Nephron (organoid): ENCODE data around the gene LPCAT1.

Source experiments
- H3K27ac Mint-ChIP-seq, 3 experiments: 2 replicates each; pipeline ENCODE4 v1.8.0; 2020; ENCODE audit warnings: mixed read lengths in 3 of 3, mild to moderate bottlenecking in 2 of 3, moderate library complexity in 1 of 3
- H3K27me3 Mint-ChIP-seq: 2 replicates; pipeline ENCODE4 v1.8.0; 2021; ENCODE audit warnings: low read depth, mild to moderate bottlenecking, moderate library complexity, mixed read lengths
- H3K36me3 Mint-ChIP-seq: 2 replicates; pipeline ENCODE4 v1.8.0; 2020; ENCODE audit warnings: low read depth, mixed read lengths
- H3K4me1 Mint-ChIP-seq: 2 replicates; pipeline ENCODE4 v1.8.0; 2020; ENCODE audit warnings: mixed read lengths
- H3K4me3 Mint-ChIP-seq, 3 experiments: 2 replicates each; pipeline ENCODE4 v1.8.0; 2020; ENCODE audit warnings: mild to moderate bottlenecking in 3 of 3, mixed read lengths in 3 of 3, moderate library complexity in 2 of 3
- H3K9me3 Mint-ChIP-seq: 2 replicates; pipeline ENCODE4 v1.8.0; 2020; ENCODE audit warnings: mixed read lengths
- CTCF ChIP-seq, 3 experiments: fragments of 200-600 bp; sonication (generic); IDR thresholded peaks; one replicate each; pipeline ENCODE4 v1.5.0; 2021; ENCODE audit warnings: antibody characterized with exemption in 3 of 3; ENCODE audit not compliant: unreplicated experiment in 3 of 3

The LPCAT1 gene

GRCh38 chr5:1431896-1432295 lies 91.9 kb downstream of the LPCAT1 start:
- H3K4me1 Mint-ChIP-seq = no peaks in the 10 kb centered on the region
- peaks cover 20% of the 10 kb centered on the region for H3K27me3 Mint-ChIP-seq
- peaks cover 9% of the 10 kb centered on the region for H3K36me3 Mint-ChIP-seq
- no peak for TF ChIP-seq CTCF (IDR thresholded peaks at IDR 0.05; ENCODE audit: unreplicated experiment in 3 of 3)
- no peak overlapping the region for H3K27ac Mint-ChIP-seq
- H3K4me3 Mint-ChIP-seq = no peak overlapping the region
- peaks cover 35% of the 10 kb centered on the region for H3K9me3 Mint-ChIP-seq

- H3K4me1 Mint-ChIP-seq = no peaks in the 10 kb centered on the region
- peaks cover 13% of the 10 kb centered on the region for H3K36me3 Mint-ChIP-seq
These were observed 92.5 kb downstream of the LPCAT1 start for GRCh38 chr5:1431021-1431811.

GRCh38 chr5:1430121-1430795 lies 93.5 kb downstream of the LPCAT1 start:
- TF ChIP-seq CTCF (IDR thresholded peaks at IDR 0.05; ENCODE audit: unreplicated experiment in 3 of 3) = no peak
- no peaks in the 10 kb centered on the region for H3K4me1 Mint-ChIP-seq
- peaks cover 45% of the 10 kb centered on the region for H3K9me3 Mint-ChIP-seq
- H3K36me3 Mint-ChIP-seq = peaks cover 13% of the 10 kb centered on the region
- no peak overlapping the region for H3K4me3 Mint-ChIP-seq
- H3K27ac Mint-ChIP-seq = no peak overlapping the region
- peaks cover 20% of the 10 kb centered on the region for H3K27me3 Mint-ChIP-seq

More at GRCh38 chr5:1431021-1431811, 92.5 kb downstream of the LPCAT1 start:
- Mint-ChIP-seq H3K4me3 (no peak overlapping the region), H3K9me3 (peaks cover 42% of the 10 kb centered on the region), H3K27ac (no peak overlapping the region), H3K27me3 (peaks cover 22% of the 10 kb centered on the region)
- no peak for TF ChIP-seq CTCF (IDR thresholded peaks at IDR 0.05; ENCODE audit: unreplicated experiment in 3 of 3)

GRCh38 chr5:1429496-1429895 lies 94.3 kb downstream of the LPCAT1 start:
- no peak for TF ChIP-seq CTCF (IDR thresholded peaks at IDR 0.05; ENCODE audit: unreplicated experiment in 3 of 3)
- H3K27me3 Mint-ChIP-seq = peaks cover 22% of the 10 kb centered on the region
- H3K9me3 Mint-ChIP-seq = peaks cover 48% of the 10 kb centered on the region
- H3K27ac Mint-ChIP-seq = no peak overlapping the region
- H3K4me1 Mint-ChIP-seq = no peaks in the 10 kb centered on the region
- H3K4me3 Mint-ChIP-seq = no peak overlapping the region
- peaks cover 13% of the 10 kb centered on the region for H3K36me3 Mint-ChIP-seq

DNA sequence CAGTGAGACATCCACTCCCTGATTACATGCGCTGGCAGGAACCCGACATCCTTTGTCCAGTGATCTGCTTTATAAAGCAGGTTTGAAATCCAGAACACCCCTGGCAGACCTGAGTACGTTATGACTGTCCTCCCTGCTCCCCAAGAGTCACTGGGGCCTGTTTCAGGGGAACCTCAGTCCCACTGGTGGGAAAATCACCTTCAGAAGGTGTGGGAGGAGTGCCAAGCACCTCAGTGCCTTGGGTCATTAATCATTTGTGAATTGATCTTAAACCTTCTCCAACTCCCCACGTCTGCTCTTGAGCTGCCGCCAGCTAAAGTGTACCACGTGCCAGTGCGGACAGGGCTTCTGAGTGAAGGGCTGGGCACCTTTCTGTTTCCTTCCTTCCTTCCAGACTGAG lies 94.7 kb downstream of the LPCAT1 start:
- no peak overlapping the region for H3K4me3 Mint-ChIP-seq
- no peaks in the 10 kb centered on the region for H3K4me1 Mint-ChIP-seq
- TF ChIP-seq CTCF (IDR thresholded peaks at IDR 0.05; ENCODE audit: unreplicated experiment in 3 of 3) = no peak
- peaks cover 22% of the 10 kb centered on the region for H3K27me3 Mint-ChIP-seq
- peaks cover 13% of the 10 kb centered on the region for H3K36me3 Mint-ChIP-seq
- H3K9me3 Mint-ChIP-seq = peaks cover 48% of the 10 kb centered on the region
- H3K27ac Mint-ChIP-seq = no peak overlapping the region
